Smooth muscle cell (in vitro differentiated cells): ENCODE measurements around the gene COP1. TPM values are rescaled to one million over a fixed set of nuclear protein-coding genes. Genes with fewer than 3 reads are reported as not detected.
"Not testable (repeated sequence)": the region's sequence is repeated elsewhere in the genome, so short reads cannot be mapped to it uniquely, and the experiment has no call there.

Experiments
- DNase-seq: peaks from one replicate; lab custom pipeline; 2025; ENCODE audit not compliant: unreplicated experiment; lab: John Stamatoyannopoulos, UW
- H2AFZ ChIP-seq: fragments of 200-600 bp; sonication (generic); 2 replicates; pipeline ENCODE4 v1.6.0; 2016; ENCODE audit warnings: antibody characterized with exemption, low read depth, mild to moderate bottlenecking
- H3F3A ChIP-seq: fragments of 200-600 bp; sonication (generic); 2 replicates; pipeline ENCODE4 v1.6.0; 2017; ENCODE audit warnings: antibody characterized with exemption, low read depth
- H3K27ac ChIP-seq: fragments of 200-600 bp; sonication (generic); 2 replicates; pipeline ENCODE4 v1.5.1; 2016; ENCODE audit warnings: low read depth, mild to moderate bottlenecking
- H3K27me3 ChIP-seq: fragments of 200-600 bp; sonication (generic); 2 replicates; pipeline ENCODE4 v1.6.1; 2016; ENCODE audit warnings: low read depth, mild to moderate bottlenecking
- H3K36me3 ChIP-seq: fragments of 200-600 bp; sonication (generic); 2 replicates; pipeline ENCODE4 v1.5.1; 2016; ENCODE audit warnings: low read depth
- H3K4me1 ChIP-seq: fragments of 200-600 bp; sonication (generic); 2 replicates; pipeline ENCODE4 v1.5.1; 2016; ENCODE audit warnings: low read depth
- H3K4me2 ChIP-seq: fragments of 200-600 bp; sonication (generic); 2 replicates; pipeline ENCODE4 v1.6.0; 2016; ENCODE audit warnings: mild to moderate bottlenecking
- H3K4me3 ChIP-seq: fragments of 200-600 bp; sonication (generic); 2 replicates; pipeline ENCODE4 v1.5.1; 2016; ENCODE audit warnings: mild to moderate bottlenecking
- H3K79me2 ChIP-seq: fragments of 200-600 bp; sonication (generic); 2 replicates; pipeline ENCODE4 v1.6.0; 2016; ENCODE audit warnings: low read depth, mild to moderate bottlenecking
- H3K9ac ChIP-seq: fragments of 200-600 bp; sonication (generic); 2 replicates; pipeline ENCODE4 v1.6.0; 2016; ENCODE audit warnings: low read depth
- H3K9me3 ChIP-seq: fragments of 200-600 bp; sonication (generic); replicated peaks from 2 replicates; pipeline ENCODE4 v1.5.1; 2016; ENCODE audit warnings: low read depth
- H4K20me1 ChIP-seq: fragments of 200-600 bp; sonication (generic); 2 replicates; pipeline ENCODE4 v1.6.0; 2016; ENCODE audit warnings: low read depth
- WGBS: methylation state at CpG from one replicate; pipeline ENCODE4 v1.1.7; 2016; ENCODE audit warnings: low lambda C conversion rate; 5-methylcytosine and 5-hydroxymethylcytosine counted together
- polyA plus RNA-seq: library from polyadenylated mRNA; unstranded; fragments of >200 nt; fragmentation: Nextera tagmentation; extraction: Ambion mirVana; gene quantifications from 2 replicates; pipeline ENCODE4 v1.2.1, GENCODE V29; 2016
- total RNA-seq: library from RNA; depleted of rRNA; stranded (reverse); fragments of >200 nt; gene quantifications from 2 replicates; pipeline ENCODE4 v1.2.3, GENCODE V29; 2014
- TF ChIP-seq, protein P1 (sequence below): fragments of 200-600 bp; sonication (generic); IDR thresholded peaks from 2 replicates; pipeline ENCODE4 v1.5.1; 2017; ENCODE audit warnings: borderline replicate concordance, mild to moderate bottlenecking, antibody characterized with exemption; ENCODE audit not compliant: insufficient read depth, poor library complexity, severe bottlenecking

The COP1 gene
- total and polyA plus RNA-seq, 2 experiments from 2014 or later, result 44.8 to 68.2 TPM

DNA sequence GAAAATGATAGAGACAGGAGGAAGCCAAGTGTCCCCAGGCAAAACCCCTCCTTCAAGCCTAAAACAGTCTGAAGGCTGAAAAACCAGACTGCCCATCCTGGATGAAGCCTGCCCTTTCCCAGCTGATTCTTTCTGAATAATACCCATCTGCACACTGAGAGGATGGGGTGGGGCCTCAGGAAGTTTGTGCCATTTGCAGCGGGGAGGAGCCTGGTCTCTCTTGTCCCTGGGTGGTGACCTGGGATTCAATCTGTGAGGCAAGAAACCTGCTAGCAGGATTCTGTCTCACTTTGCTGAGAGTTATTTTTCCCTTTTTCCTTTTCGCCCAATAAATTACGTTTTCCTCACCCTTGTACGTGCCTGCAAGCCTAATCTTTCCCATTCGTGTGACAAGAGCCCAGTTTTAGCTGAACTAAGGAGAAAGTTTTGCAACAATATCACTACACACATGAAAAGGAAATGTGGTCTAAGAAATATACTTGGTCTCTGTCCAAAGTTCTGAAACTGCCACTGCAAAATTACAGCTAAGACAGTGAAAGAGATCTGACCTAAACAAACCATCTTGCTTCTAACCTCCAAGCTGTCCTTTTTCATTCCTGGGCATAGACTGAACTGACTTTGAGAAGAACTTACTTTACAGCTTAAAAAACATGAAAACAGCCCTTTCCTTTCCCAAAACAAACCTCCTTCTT is 105.0 kb downstream of the COP1 start:
- no peak overlapping the region for H2AFZ ChIP-seq
- no peaks in the 10 kb centered on the region for H3K4me1 ChIP-seq
- H3K27me3 ChIP-seq, result no peaks in the 10 kb centered on the region
- peaks cover 25% of the 10 kb centered on the region for H3K9me3 ChIP-seq
- no peak overlapping the region for H3K4me2 ChIP-seq
- no peaks in the 10 kb centered on the region for H3F3A ChIP-seq
- no peak overlapping the region for H3K27ac ChIP-seq
- peaks cover 5% of the 10 kb centered on the region for H3K79me2 ChIP-seq
- 95% methylated on average over 5 of the region's 5 CpGs for WGBS
- H4K20me1 ChIP-seq, result peaks cover 35% of the 10 kb centered on the region
- no peak for DNase-seq
- H3K9ac ChIP-seq, result no peak overlapping the region
- H3K4me3 ChIP-seq, result no peak overlapping the region
- H3K36me3 ChIP-seq, result peaks cover 28% of the 10 kb centered on the region
- TF ChIP-seq, protein P1, sequence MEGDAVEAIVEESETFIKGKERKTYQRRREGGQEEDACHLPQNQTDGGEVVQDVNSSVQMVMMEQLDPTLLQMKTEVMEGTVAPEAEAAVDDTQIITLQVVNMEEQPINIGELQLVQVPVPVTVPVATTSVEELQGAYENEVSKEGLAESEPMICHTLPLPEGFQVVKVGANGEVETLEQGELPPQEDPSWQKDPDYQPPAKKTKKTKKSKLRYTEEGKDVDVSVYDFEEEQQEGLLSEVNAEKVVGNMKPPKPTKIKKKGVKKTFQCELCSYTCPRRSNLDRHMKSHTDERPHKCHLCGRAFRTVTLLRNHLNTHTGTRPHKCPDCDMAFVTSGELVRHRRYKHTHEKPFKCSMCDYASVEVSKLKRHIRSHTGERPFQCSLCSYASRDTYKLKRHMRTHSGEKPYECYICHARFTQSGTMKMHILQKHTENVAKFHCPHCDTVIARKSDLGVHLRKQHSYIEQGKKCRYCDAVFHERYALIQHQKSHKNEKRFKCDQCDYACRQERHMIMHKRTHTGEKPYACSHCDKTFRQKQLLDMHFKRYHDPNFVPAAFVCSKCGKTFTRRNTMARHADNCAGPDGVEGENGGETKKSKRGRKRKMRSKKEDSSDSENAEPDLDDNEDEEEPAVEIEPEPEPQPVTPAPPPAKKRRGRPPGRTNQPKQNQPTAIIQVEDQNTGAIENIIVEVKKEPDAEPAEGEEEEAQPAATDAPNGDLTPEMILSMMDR, result no peak

DNA sequence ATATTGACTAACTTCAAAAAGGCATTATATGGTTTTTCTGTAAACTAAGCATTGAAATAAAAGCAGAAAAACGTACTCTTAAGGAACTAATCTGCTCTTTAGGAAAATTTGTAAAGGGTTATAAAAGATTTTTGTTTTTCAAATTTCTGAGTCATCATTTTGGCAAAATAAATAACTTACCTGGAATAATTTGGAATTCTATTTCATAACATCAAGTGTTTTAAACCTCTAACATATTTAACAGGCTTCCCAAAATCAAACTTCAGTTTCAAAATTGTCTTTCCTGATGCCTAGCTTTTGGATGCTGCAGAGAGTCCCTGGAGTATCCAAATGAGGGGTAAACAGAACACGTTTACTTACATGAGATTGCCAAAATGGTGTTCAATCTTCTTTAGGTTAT is 108.5 kb downstream of the COP1 start:
- Histone ChIP-seq H3K9me3 (peaks cover 27% of the 10 kb centered on the region), H2AFZ (no peak overlapping the region), H3F3A (no peaks in the 10 kb centered on the region), H4K20me1 (peaks cover 16% of the 10 kb centered on the region), H3K4me3 (peak overlapping the region; percentile 5), H3K9ac (no peak overlapping the region), H3K4me2 (no peak overlapping the region), H3K79me2 (no peaks in the 10 kb centered on the region), H3K36me3 (peaks cover 35% of the 10 kb centered on the region), H3K27me3 (no peaks in the 10 kb centered on the region), H3K4me1 (no peaks in the 10 kb centered on the region), H3K27ac (no peak overlapping the region)
- no peak for DNase-seq
- TF ChIP-seq, protein P1, result no peak
- 96% methylated on average over 2 of the region's 2 CpGs for WGBS

DNA sequence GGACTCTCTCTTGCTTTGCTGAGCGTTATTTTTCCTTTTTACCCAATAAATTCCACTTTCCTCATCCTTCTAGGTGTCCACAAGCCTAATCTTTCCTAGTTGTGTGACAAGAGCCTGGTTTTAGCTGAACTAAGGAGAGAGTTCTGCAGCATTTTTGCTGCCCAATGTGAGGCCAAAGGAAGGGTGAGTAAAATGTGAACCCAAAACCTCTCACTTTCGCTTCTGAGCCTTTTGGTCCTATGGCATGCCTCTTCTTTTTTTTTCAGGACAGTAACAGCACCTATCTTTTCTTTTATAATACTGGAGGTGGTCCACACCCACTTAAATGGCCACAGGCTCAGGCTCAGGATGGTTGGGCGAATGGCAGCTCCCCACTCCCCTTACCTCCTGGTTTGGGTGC is 111.1 kb downstream of the COP1 start:
- no peaks in the 10 kb centered on the region for H3K4me1 ChIP-seq
- no peak overlapping the region for H3K4me2 ChIP-seq
- H3K27ac ChIP-seq, result no peak overlapping the region
- WGBS, result 95% methylated on average over 3 of the region's 3 CpGs
- H3F3A ChIP-seq, result no peaks in the 10 kb centered on the region
- H4K20me1 ChIP-seq, result peaks cover 6% of the 10 kb centered on the region
- H3K79me2 ChIP-seq, result peaks cover 12% of the 10 kb centered on the region
- no peak overlapping the region for H3K4me3 ChIP-seq
- H3K9ac ChIP-seq, result no peak overlapping the region
- no peak for DNase-seq
- H3K27me3 ChIP-seq, result no peaks in the 10 kb centered on the region
- TF ChIP-seq, protein P1, result no peak
- H3K36me3 ChIP-seq, result peaks cover 35% of the 10 kb centered on the region
- peaks cover 27% of the 10 kb centered on the region for H3K9me3 ChIP-seq
- no peak overlapping the region for H2AFZ ChIP-seq

DNA sequence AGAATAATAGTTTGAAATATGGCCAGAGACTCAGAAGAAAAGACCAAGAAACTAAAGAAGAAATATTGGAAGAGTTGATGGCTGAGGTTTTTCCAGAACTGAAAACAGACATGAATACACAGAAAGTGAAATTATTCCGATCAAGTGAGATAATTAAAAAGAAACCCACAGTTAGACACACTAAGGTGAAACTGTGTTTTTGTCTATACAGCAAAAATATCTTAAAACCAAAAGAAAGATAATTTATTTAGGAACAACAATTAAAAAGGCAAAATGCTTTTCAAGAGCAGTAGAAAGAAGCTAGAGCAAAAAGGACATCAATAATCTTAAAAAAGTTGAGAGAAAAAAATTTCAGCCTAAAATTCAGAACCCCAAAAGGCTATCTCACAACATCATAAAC is 116.3 kb downstream of the COP1 start:
- no peaks in the 10 kb centered on the region for H3K27me3 ChIP-seq
- no peak overlapping the region for H3K9ac ChIP-seq
- no peak overlapping the region for H2AFZ ChIP-seq
- H3K4me3 ChIP-seq, result no peak overlapping the region
- no peak overlapping the region for H3K4me2 ChIP-seq
- TF ChIP-seq, protein P1, result no peak
- no peaks in the 10 kb centered on the region for H3F3A ChIP-seq
- 97% methylated on average over 1 of the region's 1 CpG for WGBS
- DNase-seq, result no peak
- peaks cover 3% of the 10 kb centered on the region for H3K9me3 ChIP-seq
- H3K79me2 ChIP-seq, result peaks cover 26% of the 10 kb centered on the region
- H3K27ac ChIP-seq, result no peak overlapping the region
- no peaks in the 10 kb centered on the region for H3K36me3 ChIP-seq
- H4K20me1 ChIP-seq, result peaks cover 6% of the 10 kb centered on the region
- no peaks in the 10 kb centered on the region for H3K4me1 ChIP-seq

DNA sequence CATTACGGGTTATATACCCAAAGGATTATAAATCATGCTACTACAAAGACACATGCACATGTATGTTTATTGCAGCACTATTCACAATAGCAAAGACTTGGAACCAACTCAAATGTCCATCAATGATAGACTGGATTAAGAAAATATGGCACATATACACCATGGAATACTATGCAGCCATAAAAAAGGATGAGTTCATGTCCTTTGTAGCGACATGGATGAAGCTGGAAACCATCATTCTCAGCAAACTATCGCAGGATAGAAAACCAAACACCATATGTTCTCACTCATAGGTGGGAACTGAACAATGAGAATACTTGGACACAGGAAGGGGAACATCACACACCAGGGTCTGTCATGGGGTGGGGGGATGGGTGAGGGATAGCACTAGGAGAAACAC is 119.3 kb downstream of the COP1 start:
- H3F3A ChIP-seq, H3K27me3 ChIP-seq, H3K4me1 ChIP-seq, H3K4me2 ChIP-seq, H2AFZ ChIP-seq, H3K36me3 ChIP-seq, H3K9me3 ChIP-seq, H3K27ac ChIP-seq, H4K20me1 ChIP-seq, H3K4me3 ChIP-seq, H3K9ac ChIP-seq, DNase-seq: not testable (repeated sequence)
- WGBS, result 97% methylated on average over 3 of the region's 3 CpGs
- H3K79me2 ChIP-seq, result peaks cover 32% of the 10 kb centered on the region
